ENCODE data around the gene SARDH.
"Not testable (repeated sequence)": the region's sequence is repeated elsewhere in the genome, so short reads cannot be mapped to it uniquely, and the experiment has no call there.

The SARDH gene

GRCh38 chr9:133640580-133641395, 97.4 kb downstream of the SARDH start:
- DNase-seq = no peak

GRCh38 chr9:133640160-133640559, 98.0 kb downstream of the SARDH start:
- DNase-seq = no peak

GRCh38 chr9:133639613-133640012, 98.5 kb downstream of the SARDH start:
- no peak for DNase-seq

- no peak for DNase-seq
These were observed 99.4 kb downstream of the SARDH start for GRCh38 chr9:133638711-133639110.

GRCh38 chr9:133638076-133638475, 100.1 kb downstream of the SARDH start:
- DNase-seq = no peak

GRCh38 chr9:133637451-133638055, 100.6 kb downstream of the SARDH start:
- DNase-seq = no peak

- DNase-seq = no peak
These were observed 101.2 kb downstream of the SARDH start for GRCh38 chr9:133636902-133637301.

GRCh38 chr9:133635533-133636531, 102.3 kb downstream of the SARDH start, which contains the start of gene DBH:
TSS of gene DBH (plus strand) at chr9:133636363. CDS start at chr9:133636372, 9 bp downstream.
- DNase-seq = no peak

- no peak for DNase-seq
These were observed 103.1 kb downstream of the SARDH start for GRCh38 chr9:133635098-133635497.

- peak; percentile 63 for DNase-seq
These were observed 104.0 kb downstream of the SARDH start for GRCh38 chr9:133634081-133634691.

GRCh38 chr9:133633681-133634080, 104.5 kb downstream of the SARDH start:
- DNase-seq = peak; percentile 55

- DNase-seq = peak; percentile 60
These were observed 105.1 kb downstream of the SARDH start for GRCh38 chr9:133632806-133633680.

GRCh38 chr9:133631111-133631510, 107.0 kb downstream of the SARDH start:
- no peak for DNase-seq

GRCh38 chr9:133629221-133630110, 108.7 kb downstream of the SARDH start:
- no peak for DNase-seq

- DNase-seq = no peak
These were observed 109.4 kb downstream of the SARDH start for GRCh38 chr9:133628766-133629165.

- no peak for DNase-seq
These were observed 110.8 kb downstream of the SARDH start for GRCh38 chr9:133627341-133627740.

GRCh38 chr9:133626008-133626407, 112.1 kb downstream of the SARDH start:
- DNase-seq = not testable (repeated sequence)

GRCh38 chr9:133622555-133622954, 115.6 kb downstream of the SARDH start:
- DNase-seq = no peak

GRCh38 chr9:133621725-133622267, 116.4 kb downstream of the SARDH start:
- DNase-seq = no peak

- no peak for DNase-seq
These were observed 118.4 kb downstream of the SARDH start for GRCh38 chr9:133619791-133620190.

All from DMS79 (cell line).